ENCODE measurements around the gene SLC37A1. TPM values are rescaled to one million over a fixed set of nuclear protein-coding genes. Genes with fewer than 3 reads are reported as not detected.
A peak's percentile ranks its signal among the peaks of the same experiment; 100 is the strongest.

The SLC37A1 gene
- total RNA-seq, 3 donors from 2014 or later (not counting 1 experiment from before 2014, with no cell fraction given), result 24.8 to 25.8 (median 25.3) TPM

- no peak for ATAC-seq
- Mint-ChIP-seq H3K27ac (no peak overlapping the region), H3K9me3 (no peaks in the 10 kb centered on the region), H3K4me1 (peaks cover 7 to 11% of the 10 kb centered on the region in 2 donors), H3K36me3 (peaks cover 21% of the 10 kb centered on the region), H3K27me3 (ENCODE audit: low read depth in 2 of 2) (no peaks in the 10 kb centered on the region), H3K4me3 (no peak overlapping the region)
- TF ChIP-seq CTCF (IDR thresholded peaks at IDR 0.05), result no peak
- intact Hi-C loops (cut with micrococcal nuclease), result no loop called here
- no peaks in the 10 kb centered on the region for H3K27me3 ChIP-seq (ENCODE audit: control insufficient read depth, insufficient read depth, low read length)
- no peak overlapping the region for H3K4me3 ChIP-seq (ENCODE audit: low read length)
- H3K9me3 ChIP-seq (ENCODE audit: control insufficient read depth, insufficient read depth, low read length), result no peaks in the 10 kb centered on the region
- DNase-seq, result no peak
- H3K36me3 ChIP-seq (ENCODE audit: control insufficient read depth, insufficient read depth, low read length), result peaks cover 40% of the 10 kb centered on the region
- peaks cover 14% of the 10 kb centered on the region for H3K4me1 ChIP-seq (ENCODE audit: control insufficient read depth, insufficient read depth, low read length)
- H3K27ac ChIP-seq (ENCODE audit: low read length), result no peak overlapping the region
- WGBS (ENCODE audit: insufficient coverage), result 96% methylated on average over 8 of the region's 8 CpGs
Observed at GRCh38 chr21:42544544-42544943, 30.9 kb downstream of the SLC37A1 start.

GRCh38 chr21:42545317-42545716 is 31.7 kb downstream of the SLC37A1 start:
- Histone ChIP-seq H3K4me3 (ENCODE audit: low read length) (no peak overlapping the region), H3K36me3 (ENCODE audit: control insufficient read depth, insufficient read depth, low read length) (peaks cover 35% of the 10 kb centered on the region), H3K27ac (ENCODE audit: low read length) (no peak overlapping the region), H3K27me3 (ENCODE audit: control insufficient read depth, insufficient read depth, low read length) (no peaks in the 10 kb centered on the region), H3K4me1 (ENCODE audit: control insufficient read depth, insufficient read depth, low read length) (peaks cover 14% of the 10 kb centered on the region), H3K9me3 (ENCODE audit: control insufficient read depth, insufficient read depth, low read length) (no peaks in the 10 kb centered on the region)
- 70% methylated on average over 4 of the region's 4 CpGs for WGBS (ENCODE audit: insufficient coverage)
- H3K36me3 Mint-ChIP-seq, result peaks cover 21% of the 10 kb centered on the region
- DNase-seq, result no peak
- peak overlapping the region in 1 of 2 donors; percentile 22 for H3K27ac Mint-ChIP-seq
- H3K4me3 Mint-ChIP-seq, result no peak overlapping the region
- H3K4me1 Mint-ChIP-seq, result peaks cover 7 to 11% of the 10 kb centered on the region in 2 donors
- ATAC-seq, result peak in 1 of 3 donors; percentile 44
- no peak for TF ChIP-seq CTCF (IDR thresholded peaks at IDR 0.05)
- no peaks in the 10 kb centered on the region for H3K27me3 Mint-ChIP-seq (ENCODE audit: low read depth in 2 of 2)
- no peaks in the 10 kb centered on the region for H3K9me3 Mint-ChIP-seq
- intact Hi-C loops (cut with micrococcal nuclease), result no loop called here

GRCh38 chr21:42545745-42546144 is 32.1 kb downstream of the SLC37A1 start:
- H3K36me3 ChIP-seq (ENCODE audit: control insufficient read depth, insufficient read depth, low read length), result peaks cover 37% of the 10 kb centered on the region
- 85% methylated on average over 8 of the region's 8 CpGs for WGBS (ENCODE audit: insufficient coverage)
- no peak overlapping the region for H3K4me3 ChIP-seq (ENCODE audit: low read length)
- no peak overlapping the region for H3K27ac Mint-ChIP-seq
- no peaks in the 10 kb centered on the region for H3K27me3 ChIP-seq (ENCODE audit: control insufficient read depth, insufficient read depth, low read length)
- no peaks in the 10 kb centered on the region for H3K9me3 ChIP-seq (ENCODE audit: control insufficient read depth, insufficient read depth, low read length)
- H3K36me3 Mint-ChIP-seq, result peaks cover 21% of the 10 kb centered on the region
- H3K27me3 Mint-ChIP-seq (ENCODE audit: low read depth in 2 of 2), result no peaks in the 10 kb centered on the region
- no peak overlapping the region for H3K4me3 Mint-ChIP-seq
- no peak for TF ChIP-seq CTCF (IDR thresholded peaks at IDR 0.05)
- H3K9me3 Mint-ChIP-seq, result no peaks in the 10 kb centered on the region
- H3K4me1 ChIP-seq (ENCODE audit: control insufficient read depth, insufficient read depth, low read length), result peaks cover 14% of the 10 kb centered on the region
- ATAC-seq (no peak), DNase-seq (no peak)
- intact Hi-C loops (cut with micrococcal nuclease), result no loop called here
- peaks cover 7 to 11% of the 10 kb centered on the region in 2 donors for H3K4me1 Mint-ChIP-seq
- no peak overlapping the region for H3K27ac ChIP-seq (ENCODE audit: low read length)

- H3K4me3 ChIP-seq (ENCODE audit: low read length), result no peak overlapping the region
- no peak for DNase-seq
- Mint-ChIP-seq H3K27ac (no peak overlapping the region), H3K9me3 (no peaks in the 10 kb centered on the region), H3K27me3 (ENCODE audit: low read depth in 2 of 2) (no peaks in the 10 kb centered on the region), H3K36me3 (peaks cover 21% of the 10 kb centered on the region), H3K4me1 (peaks cover 7 to 11% of the 10 kb centered on the region in 2 donors), H3K4me3 (no peak overlapping the region)
- no peak for TF ChIP-seq CTCF (IDR thresholded peaks at IDR 0.05)
- ATAC-seq, result no peak
- H3K4me1 ChIP-seq (ENCODE audit: control insufficient read depth, insufficient read depth, low read length), result peaks cover 14% of the 10 kb centered on the region
- H3K27me3 ChIP-seq (ENCODE audit: control insufficient read depth, insufficient read depth, low read length), result no peaks in the 10 kb centered on the region
- WGBS (ENCODE audit: insufficient coverage), result 90% methylated on average over 14 of the region's 14 CpGs
- intact Hi-C loops (cut with micrococcal nuclease), result no loop called here
- no peak overlapping the region for H3K27ac ChIP-seq (ENCODE audit: low read length)
- H3K9me3 ChIP-seq (ENCODE audit: control insufficient read depth, insufficient read depth, low read length), result no peaks in the 10 kb centered on the region
- peaks cover 37% of the 10 kb centered on the region for H3K36me3 ChIP-seq (ENCODE audit: control insufficient read depth, insufficient read depth, low read length)
Observed at GRCh38 chr21:42546433-42546832, 32.8 kb downstream of the SLC37A1 start.
